Measurements from ENCODE around the gene RCSD1.

DNA sequence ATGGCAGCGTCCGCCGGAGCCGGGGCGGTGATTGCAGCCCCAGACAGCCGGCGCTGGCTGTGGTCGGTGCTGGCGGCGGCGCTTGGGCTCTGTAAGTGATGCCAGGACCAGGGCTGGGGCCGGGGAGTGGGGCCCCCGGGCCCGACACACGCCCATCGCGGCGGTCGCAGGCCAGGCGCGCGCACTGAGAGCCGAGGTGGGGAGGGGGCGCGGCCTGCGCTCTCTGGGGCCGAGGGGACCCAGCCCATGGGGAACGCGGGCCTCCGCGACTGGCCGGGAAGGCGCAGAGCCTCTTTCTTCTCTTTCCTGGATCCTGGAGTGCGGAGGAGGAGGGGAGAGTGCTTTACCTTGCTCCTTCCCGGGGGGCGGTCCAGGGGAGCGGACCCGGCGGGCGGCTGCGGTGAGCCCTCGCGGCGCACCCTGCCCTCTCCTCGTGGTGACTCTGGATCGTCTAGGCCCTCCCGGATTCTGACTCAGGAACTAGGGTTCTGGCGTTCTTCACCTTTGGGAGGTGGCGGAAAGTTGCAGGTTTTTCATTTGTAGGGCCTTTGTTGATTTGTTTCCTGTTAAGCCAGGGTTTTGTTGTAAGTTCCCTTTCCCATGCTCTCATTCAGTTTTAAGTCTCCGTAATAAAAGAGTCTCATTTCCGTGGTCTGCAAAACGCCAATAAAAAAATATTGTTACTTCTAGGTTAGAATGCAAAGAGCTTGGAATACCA, 92.3 kb downstream of the RCSD1 start:
- TF ChIP-seq POLR2A (IDR thresholded peaks at IDR 0.05), result no peak
- TF ChIP-seq, protein P1, sequence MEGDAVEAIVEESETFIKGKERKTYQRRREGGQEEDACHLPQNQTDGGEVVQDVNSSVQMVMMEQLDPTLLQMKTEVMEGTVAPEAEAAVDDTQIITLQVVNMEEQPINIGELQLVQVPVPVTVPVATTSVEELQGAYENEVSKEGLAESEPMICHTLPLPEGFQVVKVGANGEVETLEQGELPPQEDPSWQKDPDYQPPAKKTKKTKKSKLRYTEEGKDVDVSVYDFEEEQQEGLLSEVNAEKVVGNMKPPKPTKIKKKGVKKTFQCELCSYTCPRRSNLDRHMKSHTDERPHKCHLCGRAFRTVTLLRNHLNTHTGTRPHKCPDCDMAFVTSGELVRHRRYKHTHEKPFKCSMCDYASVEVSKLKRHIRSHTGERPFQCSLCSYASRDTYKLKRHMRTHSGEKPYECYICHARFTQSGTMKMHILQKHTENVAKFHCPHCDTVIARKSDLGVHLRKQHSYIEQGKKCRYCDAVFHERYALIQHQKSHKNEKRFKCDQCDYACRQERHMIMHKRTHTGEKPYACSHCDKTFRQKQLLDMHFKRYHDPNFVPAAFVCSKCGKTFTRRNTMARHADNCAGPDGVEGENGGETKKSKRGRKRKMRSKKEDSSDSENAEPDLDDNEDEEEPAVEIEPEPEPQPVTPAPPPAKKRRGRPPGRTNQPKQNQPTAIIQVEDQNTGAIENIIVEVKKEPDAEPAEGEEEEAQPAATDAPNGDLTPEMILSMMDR (IDR thresholded peaks at IDR 0.05), result no peak

Data from lower leg skin (tissue), 3 donors.